ENCODE results near the gene MPRIP.

GRCh38 chr17:17077101-17077500 lies 34.8 kb downstream of the MPRIP start:
- TF ChIP-seq CTCF (conservative IDR thresholded peaks at IDR 0.05; ENCODE audit: low read depth, low read length), result no peak
- TF ChIP-seq EZH2phosphoT487 (IDR thresholded peaks at IDR 0.05; ENCODE audit: borderline replicate concordance, low read length), result no peak
